WERI-Rb-1 (cell line): ENCODE results near the gene MAN2A2.

Source experiments
- DNase-seq: peaks from one replicate; pipeline ENCODE4 v3.0.0-alpha.2; 2020
- H3K27ac ChIP-seq: fragments of 250-450 bp; sonication (Bioruptor Pico); 2 replicates; pipeline ENCODE4 v1.5.1; 2020; ENCODE audit warnings: mild to moderate bottlenecking, moderate library complexity
- H3K27me3 ChIP-seq: fragments of 250-450 bp; sonication (Bioruptor Pico); 2 replicates; pipeline ENCODE4 v1.5.1; 2021; ENCODE audit warnings: mild to moderate bottlenecking, low read depth, moderate library complexity; ENCODE audit not compliant: insufficient read depth, severe bottlenecking
- H3K36me3 ChIP-seq: fragments of 250-450 bp; sonication (Bioruptor Pico); 2 replicates; pipeline ENCODE4 v1.5.1; 2020; ENCODE audit warnings: mild to moderate bottlenecking, moderate library complexity
- H3K4me3 ChIP-seq: 2 replicates; pipeline ENCODE4 v1.5.1; 2011; ENCODE audit warnings: low read depth, mild to moderate bottlenecking, control low read depth, low read length
- H3K9me3 ChIP-seq: fragments of 250-450 bp; sonication (Bioruptor Pico); 2 replicates; pipeline ENCODE4 v1.5.1; 2021; ENCODE audit warnings: mild to moderate bottlenecking, moderate library complexity; ENCODE audit not compliant: severe bottlenecking
- CTCF ChIP-seq: IDR thresholded peaks from 2 replicates; pipeline ENCODE4 v1.5.1; 2011; ENCODE audit warnings: low read depth, mild to moderate bottlenecking, control low read depth, inconsistent platforms, low read length

MAN2A2 gene

GRCh38 chr15:90936823-90937222, 33.7 kb downstream of the MAN2A2 start:
- Histone ChIP-seq H3K36me3 (peaks cover 29% of the 10 kb centered on the region), H3K4me3 (no peak overlapping the region), H3K27me3 (no peaks in the 10 kb centered on the region), H3K27ac (no peak overlapping the region), H3K9me3 (no peaks in the 10 kb centered on the region)
- no peak for TF ChIP-seq CTCF
- DNase-seq: no peak

GRCh38 chr15:90938261-90938660, 35.2 kb downstream of the MAN2A2 start:
- TF ChIP-seq CTCF: no peak
- no peak overlapping the region for H3K4me3 ChIP-seq
- H3K36me3 ChIP-seq: peaks cover 38% of the 10 kb centered on the region

GRCh38 chr15:90939756-90940155, 36.7 kb downstream of the MAN2A2 start:
- H3K9me3 ChIP-seq: no peaks in the 10 kb centered on the region
- peaks cover 42% of the 10 kb centered on the region for H3K36me3 ChIP-seq
- no peak for TF ChIP-seq CTCF
- no peak overlapping the region for H3K4me3 ChIP-seq
- H3K27me3 ChIP-seq: no peaks in the 10 kb centered on the region
- DNase-seq: no peak
- H3K27ac ChIP-seq: no peak overlapping the region

More at GRCh38 chr15:90938261-90938660, 35.2 kb downstream of the MAN2A2 start:
- H3K9me3 ChIP-seq: no peaks in the 10 kb centered on the region
- no peak overlapping the region for H3K27ac ChIP-seq
- no peaks in the 10 kb centered on the region for H3K27me3 ChIP-seq
- DNase-seq: no peak

GRCh38 chr15:90941038-90941437, 37.9 kb downstream of the MAN2A2 start:
- Histone ChIP-seq H3K4me3 (no peak overlapping the region), H3K27ac (no peak overlapping the region), H3K27me3 (no peaks in the 10 kb centered on the region), H3K9me3 (no peaks in the 10 kb centered on the region), H3K36me3 (peaks cover 55% of the 10 kb centered on the region)
- TF ChIP-seq CTCF: no peak
- DNase-seq: no peak

- Histone ChIP-seq H3K27ac (no peak overlapping the region), H3K36me3 (peaks cover 57% of the 10 kb centered on the region), H3K9me3 (no peaks in the 10 kb centered on the region), H3K4me3 (no peak overlapping the region), H3K27me3 (no peaks in the 10 kb centered on the region)
- TF ChIP-seq CTCF: no peak
- DNase-seq: no peak
Measured at GRCh38 chr15:90942354-90943120, 39.4 kb downstream of the MAN2A2 start.

- Histone ChIP-seq H3K36me3 (peaks cover 60% of the 10 kb centered on the region), H3K27me3 (no peaks in the 10 kb centered on the region), H3K9me3 (no peaks in the 10 kb centered on the region), H3K27ac (no peak overlapping the region), H3K4me3 (no peak overlapping the region)
- no peak for TF ChIP-seq CTCF
- DNase-seq: no peak
Measured at GRCh38 chr15:90945091-90945490, 42.0 kb downstream of the MAN2A2 start.
